Suprapubic skin (tissue), 3 donors: ENCODE data around the gene NMNAT2.

Experiments used
- CTCF ChIP-seq, 2 donors: fragments of 200-600 bp in 1 of 2; fragments of 450-650 bp in 1 of 2; sonication (generic) in 1 of 2; IDR thresholded peaks; one replicate each; pipeline ENCODE4 v1.5.1; 2016 to 2019; ENCODE audit warnings: antibody characterized with exemption in 2 of 2, mild to moderate bottlenecking in 1 of 2, moderate library complexity in 1 of 2
- POLR2A ChIP-seq, 2 donors: fragments of 450-650 bp; IDR thresholded peaks; one replicate each; pipeline ENCODE4 v1.6.1; 2017; ENCODE audit warnings: antibody characterized with exemption in 2 of 2, mild to moderate bottlenecking in 2 of 2, moderate library complexity in 2 of 2

DNA sequence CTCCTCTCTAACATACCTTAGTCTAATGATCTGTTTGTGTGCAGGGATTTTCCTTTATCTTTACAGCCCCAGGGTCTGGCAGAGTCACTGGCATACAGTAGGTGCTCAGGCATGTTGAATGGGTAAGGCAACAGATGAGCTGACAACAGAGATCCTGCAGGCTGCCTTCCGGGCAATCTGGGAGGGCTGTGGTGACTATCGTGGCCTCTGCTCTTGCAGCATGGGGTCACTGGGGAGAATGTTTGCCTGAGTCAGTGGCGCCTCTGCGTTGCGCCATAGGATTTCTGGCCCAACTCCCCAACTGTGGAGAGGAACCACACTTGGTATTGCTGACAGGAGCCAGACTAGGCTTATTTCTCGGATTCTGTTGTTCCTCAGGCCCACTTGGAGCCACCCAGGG, 138.3 kb downstream of the NMNAT2 start:
- TF ChIP-seq POLR2A (IDR thresholded peaks at IDR 0.05) (no peak), CTCF (IDR thresholded peaks at IDR 0.05) (no peak)
